T-cell (primary cell): Measurements from ENCODE around the gene ABCA8. TPM values are rescaled to one million over a fixed set of nuclear protein-coding genes. Genes with fewer than 3 reads are reported as not detected.
"Not testable (repeated sequence)": the region's sequence is repeated elsewhere in the genome, so short reads cannot be mapped to it uniquely, and the experiment has no call there.

ENCODE experiments used
- ATAC-seq, 4 experiments: fragments of 200-7000 bp in 3 of 4; fragments of 150-1000 bp in 1 of 4; cut with Tn5 transposase; replicated peaks in 1 of 4; 1 replicate in 3 of 4; 2 replicates in 1 of 4; pipeline ENCODE4 v1.10.0; 2021; ENCODE audit warnings: moderate library complexity in 3 of 4, mild to moderate bottlenecking in 2 of 4, moderate number of reproducible peaks in 1 of 4
- CTCF ChIA-PET, 2 donors: fragments of 300-600 bp; sonication (Branson Sonifier 250); formaldehyde crosslinking; loops; one replicate each; lab custom pipeline; 2022; ENCODE audit warnings: antibody characterized with exemption in 2 of 2; lab: Charles Lee
- POLR2A ChIA-PET, 2 donors: fragments of 300-600 bp; sonication (Branson Sonifier 250); formaldehyde crosslinking; loops; one replicate each; lab custom pipeline; 2022; ENCODE audit warnings: antibody characterized with exemption in 2 of 2; lab: Charles Lee
- DNase-seq, 35 experiments: peaks; one replicate each; pipeline versions ENCODE4 v3.0.0 to v3.0.0-alpha.2; 2013 to 2023
- H3K27ac ChIP-seq: one replicate; pipeline ENCODE4 v1.5.1; 2013; ENCODE audit warnings: low read length
- H3K27me3 ChIP-seq, 2 experiments: replicated peaks in 1 of 2; 1 replicate in 1 of 2; 2 replicates in 1 of 2; pipeline versions ENCODE4 v1.6.1 to v1.7.0; 2013; ENCODE audit warnings: low read length in 1 of 2, mixed read lengths in 1 of 2; ENCODE audit not compliant: control insufficient read depth in 2 of 2, insufficient read depth in 2 of 2; ENCODE audit errors: extremely low read depth in 1 of 2
- H3K36me3 ChIP-seq, 2 donors: 1 replicate in 1 of 2; 2 replicates in 1 of 2; pipeline versions ENCODE4 v1.6.1 to v1.7.0; 2013; ENCODE audit warnings: low read length in 1 of 2; ENCODE audit not compliant: control insufficient read depth in 2 of 2, insufficient read depth in 1 of 2; ENCODE audit errors: extremely low read depth in 1 of 2
- H3K4me1 ChIP-seq, 2 experiments: 1 replicate in 1 of 2; 2 replicates in 1 of 2; pipeline versions ENCODE4 v1.6.1 to v1.7.0; 2013; ENCODE audit warnings: low read length in 2 of 2, mixed read lengths in 1 of 2; ENCODE audit not compliant: insufficient read depth in 2 of 2, control insufficient read depth in 1 of 2; ENCODE audit errors: extremely low read depth in 1 of 2
- H3K4me3 ChIP-seq, 2 donors: 1 replicate in 1 of 2; 2 replicates in 1 of 2; pipeline versions ENCODE4 v1.5.1 to v1.7.0; 2013; ENCODE audit warnings: mild to moderate bottlenecking in 2 of 2, low read length in 1 of 2, moderate library complexity in 1 of 2; ENCODE audit not compliant: control insufficient read depth in 1 of 2; ENCODE audit errors: extremely low read depth in 1 of 2
- H3K9me3 ChIP-seq: 2 replicates; pipeline ENCODE4 v1.7.0; 2013
- H3K27ac Mint-ChIP-seq, 2 donors: one replicate each; pipeline ENCODE4 v1.8.0; 2020 to 2021; ENCODE audit warnings: mild to moderate bottlenecking in 2 of 2, mixed read lengths in 2 of 2
- H3K27me3 Mint-ChIP-seq, 2 donors: one replicate each; pipeline ENCODE4 v1.8.0; 2021 to 2022; ENCODE audit warnings: mixed read lengths in 2 of 2
- H3K36me3 Mint-ChIP-seq: one replicate; pipeline ENCODE4 v1.8.0; 2021; ENCODE audit warnings: mixed read lengths
- H3K4me1 Mint-ChIP-seq, 3 donors: one replicate each; pipeline ENCODE4 v1.8.0; 2020 to 2022; ENCODE audit warnings: mixed read lengths in 3 of 3, mild to moderate bottlenecking in 1 of 3
- H3K4me3 Mint-ChIP-seq, 3 donors: one replicate each; pipeline ENCODE4 v1.8.0; 2020 to 2022; ENCODE audit warnings: mild to moderate bottlenecking in 3 of 3, mixed read lengths in 3 of 3, moderate library complexity in 3 of 3
- H3K9me3 Mint-ChIP-seq, 3 donors: one replicate each; pipeline ENCODE4 v1.8.0; 2020 to 2022; ENCODE audit warnings: mixed read lengths in 3 of 3
- WGBS: methylation state at CpG from one replicate; pipeline ENCODE4 v1.1.5; 2013; ENCODE audit warnings: missing lambda C conversion rate; ENCODE audit not compliant: insufficient coverage; 5-methylcytosine and 5-hydroxymethylcytosine counted together
- total RNA-seq, 35 experiments: library from RNA in 6 of 35; stranded (reverse) in 6 of 35; fragments of 120-200 nt in 1 of 35; gene quantifications; one replicate each; pipeline versions ENCODE4 v1.2.1 to v1.2.4 and lab custom pipeline; 2013 to 2026

Gene ABCA8
- total RNA-seq, 5 donors from 2014 or later (not counting 1 experiment from before 2014, with no cell fraction given), result 0.19 to 0.76 (median 0.32) TPM; not detected in 2

GRCh38 chr17:68943812-68944182, 11.4 kb downstream of the ABCA8 start:
- H3K4me1 ChIP-seq, H3K27ac ChIP-seq, H3K27ac Mint-ChIP-seq, H3K27me3 Mint-ChIP-seq, H3K9me3 Mint-ChIP-seq, H3K4me3 ChIP-seq, ATAC-seq, H3K36me3 ChIP-seq, H3K9me3 ChIP-seq, H3K4me3 Mint-ChIP-seq, H3K4me1 Mint-ChIP-seq, DNase-seq, H3K36me3 Mint-ChIP-seq, H3K27me3 ChIP-seq, POLR2A ChIA-PET: not testable (repeated sequence)
- CTCF ChIA-PET, result interaction anchor here in 1 of 2 donors (0.5 kb wide), 1 partner anchor 579 kb away, joined by 4 read pairs; no protein-coding TSS in a partner anchor
- WGBS, result no CpG with 5 or more reads among the region's 2 CpGs

GRCh38 chr17:68943123-68943811, 11.9 kb downstream of the ABCA8 start:
- Mint-ChIP-seq H3K36me3 (no peaks in the 10 kb centered on the region), H3K27ac (no peak overlapping the region), H3K27me3 (no peaks in the 10 kb centered on the region), H3K9me3 (peaks cover 0 to 3% (median 0%) of the 10 kb centered on the region in 3 donors), H3K4me1 (no peaks in the 10 kb centered on the region), H3K4me3 (no peak overlapping the region)
- Histone ChIP-seq H3K9me3 (no peaks in the 10 kb centered on the region), H3K4me3 (no peak overlapping the region), H3K36me3 (no peaks in the 10 kb centered on the region), H3K4me1 (peaks cover 0 to 2% of the 10 kb centered on the region in 2 experiments), H3K27ac (no peak overlapping the region), H3K27me3 (no peaks in the 10 kb centered on the region)
- ChIA-PET CTCF (interaction anchor here in 1 of 2 donors (0.5 kb wide), 1 partner anchor 580 kb away, joined by 4 read pairs; no protein-coding TSS in a partner anchor), POLR2A (no interaction called here)
- ATAC-seq, result no peak
- no CpG with 5 or more reads among the region's 4 CpGs for WGBS
- DNase-seq, result no peak

GRCh38 chr17:68942389-68942788, 12.8 kb downstream of the ABCA8 start:
- peaks cover 0 to 3% (median 0%) of the 10 kb centered on the region in 3 donors for H3K9me3 Mint-ChIP-seq
- Histone ChIP-seq H3K4me1 (peaks cover 0 to 2% of the 10 kb centered on the region in 2 experiments), H3K9me3 (no peaks in the 10 kb centered on the region), H3K27ac (no peak overlapping the region), H3K27me3 (no peaks in the 10 kb centered on the region), H3K36me3 (no peaks in the 10 kb centered on the region), H3K4me3 (no peak overlapping the region)
- no peak for ATAC-seq
- no peak overlapping the region for H3K4me3 Mint-ChIP-seq
- H3K4me1 Mint-ChIP-seq, result no peaks in the 10 kb centered on the region
- ChIA-PET POLR2A (no interaction called here), CTCF (no interaction called here)
- no peak for DNase-seq
- no peak overlapping the region for H3K27ac Mint-ChIP-seq
- H3K27me3 Mint-ChIP-seq, result no peaks in the 10 kb centered on the region
- 71% methylated on average over 3 of the region's 3 CpGs for WGBS
- H3K36me3 Mint-ChIP-seq, result no peaks in the 10 kb centered on the region

GRCh38 chr17:68941761-68942160, 13.4 kb downstream of the ABCA8 start:
- Histone ChIP-seq H3K36me3 (no peaks in the 10 kb centered on the region), H3K27ac (no peak overlapping the region), H3K9me3 (no peaks in the 10 kb centered on the region), H3K4me1 (peaks cover 0 to 2% of the 10 kb centered on the region in 2 experiments), H3K4me3 (no peak overlapping the region), H3K27me3 (no peaks in the 10 kb centered on the region)
- CTCF ChIA-PET, result no interaction called here
- no peak overlapping the region for H3K4me3 Mint-ChIP-seq
- DNase-seq, result no peak
- H3K4me1 Mint-ChIP-seq, result no peaks in the 10 kb centered on the region
- no peak for ATAC-seq
- H3K27me3 Mint-ChIP-seq, result no peaks in the 10 kb centered on the region
- H3K27ac Mint-ChIP-seq, result no peak overlapping the region
- H3K36me3 Mint-ChIP-seq, result no peaks in the 10 kb centered on the region
- 80% methylated on average over 1 of the region's 6 CpGs for WGBS
- POLR2A ChIA-PET, result no interaction called here
- peaks cover 0 to 3% (median 0%) of the 10 kb centered on the region in 3 donors for H3K9me3 Mint-ChIP-seq

GRCh38 chr17:68939195-68939594, 16.0 kb downstream of the ABCA8 start:
- H3K36me3 ChIP-seq, result no peaks in the 10 kb centered on the region
- no peak overlapping the region for H3K4me3 ChIP-seq
- Mint-ChIP-seq H3K27me3 (peaks cover 5 to 7% of the 10 kb centered on the region in 2 donors), H3K9me3 (peaks cover 0 to 3% (median 0%) of the 10 kb centered on the region in 3 donors), H3K27ac (no peak overlapping the region), H3K36me3 (no peaks in the 10 kb centered on the region), H3K4me1 (no peaks in the 10 kb centered on the region), H3K4me3 (no peak overlapping the region)
- WGBS, result no CpG with 5 or more reads among the region's 3 CpGs
- ChIA-PET POLR2A (no interaction called here), CTCF (no interaction called here)
- H3K27me3 ChIP-seq, result no peaks in the 10 kb centered on the region
- ATAC-seq (no peak), DNase-seq (no peak)
- H3K27ac ChIP-seq, result no peak overlapping the region
- no peaks in the 10 kb centered on the region for H3K4me1 ChIP-seq
- no peaks in the 10 kb centered on the region for H3K9me3 ChIP-seq

GRCh38 chr17:68937890-68938514, 17.2 kb downstream of the ABCA8 start:
- no peak for ATAC-seq
- no peak overlapping the region for H3K27ac ChIP-seq
- no peak overlapping the region for H3K4me3 Mint-ChIP-seq
- H3K27ac Mint-ChIP-seq, result no peak overlapping the region
- no peaks in the 10 kb centered on the region for H3K36me3 ChIP-seq
- 100% methylated on average over 1 of the region's 8 CpGs for WGBS
- ChIA-PET POLR2A (no interaction called here), CTCF (no interaction called here)
- no peaks in the 10 kb centered on the region for H3K4me1 ChIP-seq
- DNase-seq, result no peak
- H3K27me3 ChIP-seq, result no peaks in the 10 kb centered on the region
- peaks cover 5 to 7% of the 10 kb centered on the region in 2 donors for H3K27me3 Mint-ChIP-seq
- H3K4me3 ChIP-seq, result no peak overlapping the region
- H3K9me3 ChIP-seq, result no peaks in the 10 kb centered on the region
- H3K4me1 Mint-ChIP-seq, result no peaks in the 10 kb centered on the region
- H3K9me3 Mint-ChIP-seq, result no peaks in the 10 kb centered on the region
- no peaks in the 10 kb centered on the region for H3K36me3 Mint-ChIP-seq
